Measurements from ENCODE around the gene PTCHD4.

DNA sequence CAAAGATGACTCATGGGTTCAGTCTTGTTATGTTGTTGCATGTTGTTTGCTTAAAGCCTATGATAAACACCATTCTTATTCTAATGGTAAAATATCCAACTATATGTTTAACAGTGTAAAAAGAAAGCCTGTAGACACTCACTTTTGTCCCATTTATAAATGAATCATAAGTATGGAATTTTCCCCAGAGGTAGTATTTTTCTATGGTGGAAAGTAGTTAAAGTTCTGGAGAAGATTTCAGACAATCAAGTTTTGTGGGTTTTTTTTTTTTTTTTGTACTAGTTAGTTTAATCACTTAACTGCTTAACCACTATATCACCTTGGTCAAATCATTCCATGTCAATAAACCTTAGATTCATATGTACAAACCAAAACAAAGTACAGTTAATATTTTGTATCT is 35.8 kb downstream of the PTCHD4 start:
- TF ChIP-seq EZH2 (IDR thresholded peaks at IDR 0.05; ENCODE audit: borderline replicate concordance, insufficient read depth, low read length, poor library complexity, severe bottlenecking) = no peak
- no peak for TF ChIP-seq SMC3 (conservative IDR thresholded peaks at IDR 0.05; ENCODE audit: poor library complexity)
